GM12878 (cell line): Measurements from ENCODE around the gene DLK1.

ENCODE experiments used
- SUZ12 ChIP-seq: fragments of 200-600 bp; sonication (generic); IDR thresholded peaks from one replicate; pipeline ENCODE4 v1.6.1; 2018; ENCODE audit warnings: antibody characterized with exemption, mild to moderate bottlenecking; ENCODE audit not compliant: unreplicated experiment
- ZNF217 ChIP-seq: fragments of 450-650 bp; IDR thresholded peaks from 2 replicates; pipeline ENCODE4 v1.6.1; 2017; ENCODE audit warnings: antibody characterized with exemption, mild to moderate bottlenecking

GRCh38 chr14:100772607-100773165 is 46.0 kb downstream of the DLK1 start:
- TF ChIP-seq SUZ12: no peak
- no peak for TF ChIP-seq ZNF217
